NCI-H1694 (cell line): ENCODE data around the gene STX1B.

Source experiments
- DNase-seq: peaks from one replicate; lab custom pipeline; 2025; lab: John Stamatoyannopoulos, UW

STX1B gene

GRCh38 chr16:30979170-30980022 is 31.0 kb downstream of the STX1B start:
- DNase-seq, result no peak

GRCh38 chr16:30977502-30977901 is 32.9 kb downstream of the STX1B start:
- no peak for DNase-seq

DNA sequence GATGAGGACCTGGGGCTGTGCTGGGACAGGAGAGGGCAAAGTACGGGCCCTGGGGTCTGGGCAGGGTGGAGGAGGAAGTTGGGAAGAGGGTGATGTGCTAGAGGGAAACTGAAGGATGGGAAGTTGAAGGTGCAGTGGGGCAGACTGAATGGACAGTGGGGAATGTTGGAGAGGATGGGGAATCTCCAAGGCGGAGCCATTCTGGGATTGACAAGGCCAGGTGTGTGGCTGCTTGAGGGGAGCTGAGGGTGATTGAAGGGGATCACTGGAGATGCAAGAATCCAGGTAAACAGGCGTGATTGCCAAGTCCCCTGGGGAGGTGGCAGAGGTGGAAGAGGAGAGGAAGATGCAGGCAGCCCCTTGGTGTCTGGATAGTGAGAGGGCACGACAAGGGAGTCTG is 34.0 kb downstream of the STX1B start:
- no peak for DNase-seq

GRCh38 chr16:30974348-30974747 is 36.1 kb downstream of the STX1B start:
- no peak for DNase-seq

DNA sequence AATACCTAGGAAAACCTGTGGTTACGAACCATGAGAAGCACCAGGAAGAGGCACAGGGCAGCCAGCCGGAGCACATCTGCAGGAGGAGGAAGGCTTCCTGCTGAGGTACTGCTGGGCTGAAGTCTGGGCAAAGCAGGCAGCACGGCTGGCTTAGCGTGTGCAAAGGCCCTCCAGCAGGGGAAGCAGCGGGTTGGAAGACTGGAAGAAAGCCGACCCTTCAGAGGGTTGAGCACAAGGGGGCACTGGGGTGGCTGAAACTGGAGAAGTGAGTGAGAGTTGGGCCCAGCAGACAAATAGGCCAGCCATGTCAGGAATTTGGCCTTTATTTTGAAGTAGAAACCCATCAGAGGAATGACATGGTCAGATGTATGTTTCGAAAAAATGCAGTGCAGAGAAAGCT is 37.6 kb downstream of the STX1B start:
- DNase-seq, result no peak

- no peak for DNase-seq
Measured at GRCh38 chr16:30971298-30971697, 39.1 kb downstream of the STX1B start.

- DNase-seq, result no peak
Measured at GRCh38 chr16:30969246-30969842, 41.1 kb downstream of the STX1B start.

- no peak for DNase-seq
Measured at GRCh38 chr16:30967795-30968194, 42.6 kb downstream of the STX1B start.

DNA sequence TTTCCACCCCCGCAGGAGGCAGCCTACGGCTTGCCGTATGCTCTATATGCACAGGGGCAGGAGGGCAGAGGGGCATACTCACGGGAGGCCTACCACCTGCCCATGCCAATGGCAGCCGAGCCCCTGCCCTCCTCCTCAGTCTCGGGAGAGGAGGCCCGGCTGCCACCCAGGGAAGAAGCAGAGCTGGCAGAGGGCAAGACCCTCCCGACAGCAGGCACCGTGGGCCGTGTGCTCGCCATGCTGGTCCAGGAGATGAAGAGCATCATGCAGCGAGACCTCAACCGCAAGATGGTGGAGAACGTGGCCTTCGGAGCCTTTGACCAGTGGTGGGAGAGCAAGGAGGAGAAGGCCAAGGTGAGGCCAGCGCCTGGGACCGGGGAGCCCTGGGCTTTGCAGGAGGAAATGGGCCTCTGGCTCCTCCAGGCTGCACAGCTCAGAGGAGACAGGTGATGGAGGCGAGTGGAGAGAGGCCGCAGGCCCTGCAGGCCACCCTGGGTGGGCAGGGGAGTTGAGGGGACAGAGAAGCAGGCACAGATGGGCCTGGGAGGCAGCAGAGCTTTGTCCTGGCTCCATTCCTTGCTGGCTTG is 44.3 kb downstream of the STX1B start:
- no peak for DNase-seq

DNA sequence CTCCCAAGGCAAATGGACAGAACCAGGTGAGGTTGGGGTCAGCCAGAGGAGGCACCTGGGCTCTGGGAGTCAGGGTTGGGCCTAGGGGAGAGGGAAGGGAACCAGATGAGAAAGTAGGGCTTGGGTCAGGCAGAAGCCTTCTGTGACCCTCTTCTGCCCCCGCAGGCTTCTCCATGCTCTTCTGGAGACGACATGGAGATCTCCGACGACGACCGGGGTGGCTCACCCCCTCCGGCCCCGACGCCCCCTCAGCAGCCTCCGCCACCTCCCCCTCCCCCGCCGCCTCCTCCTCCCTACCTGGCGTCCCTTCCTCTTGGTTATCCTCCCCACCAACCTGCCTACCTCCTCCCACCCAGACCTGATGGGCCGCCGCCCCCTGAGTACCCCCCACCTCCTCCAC is 45.0 kb downstream of the STX1B start:
- no peak for DNase-seq

DNA sequence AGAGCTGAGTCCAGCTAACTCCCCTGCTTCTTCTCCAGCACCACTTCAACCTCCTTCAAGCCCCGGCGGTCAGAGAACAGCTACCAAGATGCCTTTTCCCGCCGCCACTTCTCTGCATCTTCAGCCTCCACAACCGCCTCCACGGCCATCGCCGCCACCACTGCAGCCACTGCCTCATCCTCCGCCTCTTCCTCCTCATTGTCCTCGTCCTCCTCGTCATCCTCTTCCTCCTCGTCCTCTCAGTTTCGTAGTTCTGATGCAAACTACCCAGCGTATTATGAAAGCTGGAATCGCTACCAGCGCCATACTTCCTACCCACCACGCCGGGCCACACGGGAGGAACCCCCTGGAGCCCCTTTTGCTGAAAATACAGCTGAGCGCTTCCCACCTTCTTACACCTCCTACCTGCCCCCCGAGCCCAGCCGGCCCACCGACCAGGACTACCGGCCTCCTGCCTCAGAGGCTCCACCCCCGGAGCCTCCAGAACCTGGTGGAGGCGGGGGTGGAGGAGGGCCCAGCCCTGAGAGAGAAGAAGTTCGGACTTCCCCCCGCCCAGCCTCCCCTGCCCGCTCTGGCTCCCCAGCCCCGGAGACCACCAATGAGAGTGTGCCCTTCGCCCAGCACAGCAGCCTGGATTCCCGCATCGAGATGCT is 45.7 kb downstream of the STX1B start:
- no peak for DNase-seq

DNA sequence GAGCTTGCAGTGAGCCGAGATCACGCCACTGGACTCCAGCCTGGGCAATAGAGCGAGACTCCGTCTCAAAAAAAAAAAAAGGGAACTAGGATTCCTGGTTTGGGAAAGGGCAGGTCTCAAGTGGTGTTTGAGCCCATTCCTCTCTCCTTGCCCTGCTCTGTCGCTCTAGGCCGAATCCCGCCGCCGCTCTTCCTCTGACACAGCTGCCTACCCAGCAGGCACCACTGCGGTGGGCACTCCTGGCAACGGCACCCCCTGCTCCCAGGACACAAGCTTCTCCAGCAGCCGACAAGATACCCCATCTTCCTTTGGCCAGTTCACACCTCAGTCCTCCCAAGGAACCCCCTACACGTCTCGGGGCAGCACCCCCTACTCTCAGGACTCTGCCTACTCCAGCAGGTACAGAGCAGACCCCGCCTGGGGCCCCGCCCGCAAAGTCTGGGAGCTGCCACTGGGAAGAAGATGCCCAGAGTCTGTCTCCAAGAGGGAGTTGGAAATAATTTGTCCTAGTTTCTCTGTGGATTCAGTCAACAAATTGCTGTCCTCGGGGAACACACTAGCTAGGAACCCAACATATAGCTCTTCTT is 46.4 kb downstream of the STX1B start:
- no peak for DNase-seq

DNA sequence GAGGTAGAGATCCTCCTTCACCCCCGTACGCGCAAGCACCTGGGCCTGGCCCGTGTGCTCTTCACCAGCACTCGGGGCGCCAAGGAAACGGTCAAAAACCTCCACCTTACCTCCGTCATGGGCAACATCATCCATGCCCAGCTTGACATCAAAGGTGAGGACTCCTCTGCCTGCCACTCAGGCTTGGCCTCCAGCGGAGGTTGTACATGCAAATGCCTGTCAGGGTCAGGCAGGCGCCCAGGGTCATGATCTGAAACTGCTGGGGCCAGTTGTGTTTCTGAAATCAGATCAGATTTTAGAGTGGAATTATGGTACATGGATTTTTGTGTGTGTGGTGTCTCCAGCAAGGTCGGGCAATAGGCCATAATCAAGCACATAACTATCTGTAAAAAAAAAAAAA is 49.1 kb downstream of the STX1B start:
- no peak for DNase-seq

GRCh38 chr16:30958175-30959079 is 52.0 kb downstream of the STX1B start:
- DNase-seq, result no peak

DNA sequence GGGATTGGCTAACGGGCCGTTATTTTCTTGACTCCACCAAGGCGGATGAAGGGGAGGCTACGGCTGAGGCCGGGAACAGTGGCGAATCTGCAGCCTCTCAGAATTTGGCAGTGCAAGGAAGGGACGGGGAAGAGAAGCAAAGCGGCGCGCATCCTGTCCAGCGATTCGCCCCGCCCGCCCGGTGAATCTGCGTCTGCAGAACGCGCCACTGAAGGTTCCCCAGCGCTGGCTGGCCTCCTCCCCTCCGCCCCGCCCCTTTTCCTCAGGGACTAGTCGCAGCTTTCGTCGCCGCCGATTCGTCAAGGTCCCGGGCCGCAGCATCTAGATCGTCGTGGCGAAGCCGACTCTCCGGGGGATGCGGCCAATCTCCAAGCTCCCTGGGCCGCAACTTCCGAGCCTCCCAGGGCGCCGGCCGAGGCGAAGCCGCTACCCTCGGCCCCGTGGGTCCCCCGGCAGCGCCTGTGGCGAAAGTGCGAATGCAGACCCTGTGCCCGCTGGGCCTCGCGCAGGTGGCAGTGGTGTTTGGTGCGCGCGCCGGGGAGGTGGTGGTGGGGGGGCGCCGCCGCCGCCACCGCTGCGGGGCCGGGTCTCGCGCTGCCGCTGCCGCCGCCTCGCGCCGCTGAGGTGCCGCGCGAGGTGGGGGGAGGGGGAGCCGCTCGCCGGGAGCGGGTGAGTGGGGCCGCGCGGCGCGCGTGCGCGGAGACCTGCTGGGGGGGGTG is 52.8 kb downstream of the STX1B start, which contains the start of gene SETD1A:
Gene SETD1A (plus strand): TSS at position 299 of the 719 bp plus-strand sequence. CDS start 978 bp downstream, outside the sequence.
- DNase-seq, result peak; percentile 80

DNA sequence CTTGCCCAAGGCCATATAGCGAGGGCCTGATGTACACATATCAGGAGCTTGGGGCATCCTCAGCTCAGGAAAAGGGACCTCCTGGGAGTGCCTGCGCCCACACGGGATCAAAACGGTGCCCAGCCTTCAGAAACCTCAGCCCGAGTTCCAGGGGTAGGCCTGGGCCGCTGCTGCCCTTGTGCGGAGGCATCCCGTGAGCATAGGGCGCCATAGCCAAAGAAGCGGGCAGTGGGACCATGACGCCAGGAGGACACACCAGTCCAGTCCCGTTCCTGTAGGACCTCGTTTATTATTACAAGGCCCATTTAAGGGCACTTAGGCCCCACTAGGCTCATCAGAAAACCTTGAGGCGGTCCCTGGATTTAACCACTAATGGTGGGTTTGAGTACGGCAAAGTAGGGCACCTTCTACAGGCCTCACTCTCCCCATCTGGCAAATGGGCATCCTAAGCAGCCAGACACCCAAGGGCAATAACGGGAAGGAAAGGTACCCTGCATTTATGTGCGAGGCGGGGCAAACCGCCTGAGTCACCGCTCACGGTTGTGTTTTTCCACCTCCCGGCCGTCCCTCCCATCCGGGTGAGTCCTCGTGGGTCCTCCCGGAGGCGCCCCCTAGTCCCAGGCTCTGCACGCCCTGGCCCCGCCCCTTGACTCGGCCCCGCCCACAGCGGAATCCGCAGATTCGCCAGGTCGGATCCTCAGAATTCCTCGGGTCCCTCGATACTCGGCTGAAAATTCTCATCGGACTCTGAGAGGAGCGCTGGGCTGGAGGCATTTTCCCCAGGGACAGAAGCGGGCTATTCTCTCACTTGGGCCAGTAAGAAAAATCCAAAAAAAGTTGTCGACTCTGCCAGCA is 53.6 kb downstream of the STX1B start:
- DNase-seq, result peak; percentile 28

GRCh38 chr16:30954993-30955392 is 55.4 kb downstream of the STX1B start:
- no peak for DNase-seq

- peak; percentile 79 for DNase-seq
Measured at GRCh38 chr16:30953511-30954124, 56.8 kb downstream of the STX1B start.

- no peak for DNase-seq
Measured at GRCh38 chr16:30953111-30953510, 57.3 kb downstream of the STX1B start.
